ENCODE results near the gene EIF3B. TPM values are rescaled to one million over a fixed set of nuclear protein-coding genes. Genes with fewer than 3 reads are reported as not detected.
"Not testable (repeated sequence)": the region's sequence is repeated elsewhere in the genome, so short reads cannot be mapped to it uniquely, and the experiment has no call there.

EIF3B gene
- total and polyA plus RNA-seq, 10 donors, result 78.1 to 150 (median 110) TPM

DNA sequence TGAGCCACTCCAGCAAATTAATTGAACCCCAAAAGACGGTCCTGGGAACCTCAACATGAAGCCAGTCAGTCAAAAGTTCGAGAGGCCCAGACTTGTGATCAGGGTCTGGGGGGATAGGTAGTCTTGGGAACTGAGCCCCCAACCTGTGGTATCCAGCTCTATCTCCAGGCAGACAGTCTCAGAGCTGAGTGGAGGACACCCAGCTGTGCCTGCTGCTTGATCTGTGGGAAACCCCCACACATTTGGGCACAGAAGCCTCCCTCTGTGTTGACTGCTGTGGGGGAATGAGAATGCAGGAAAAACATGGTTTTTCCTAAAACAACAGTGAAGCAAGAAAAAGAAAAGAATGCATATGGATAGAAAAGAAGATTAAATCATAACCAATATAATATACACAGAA, 24.1 kb upstream of the EIF3B start:
- H3K9me3 ChIP-seq, result no peaks in the 10 kb centered on the region
- intact Hi-C loops (cut with DNase I; ENCODE audit: low total_unique reads), result no loop called here
- H3K36me3 ChIP-seq, result no peaks in the 10 kb centered on the region
- no peaks in the 10 kb centered on the region for H3K27me3 ChIP-seq (replicated peaks in 1 of 7)
- TF ChIP-seq, protein P1, sequence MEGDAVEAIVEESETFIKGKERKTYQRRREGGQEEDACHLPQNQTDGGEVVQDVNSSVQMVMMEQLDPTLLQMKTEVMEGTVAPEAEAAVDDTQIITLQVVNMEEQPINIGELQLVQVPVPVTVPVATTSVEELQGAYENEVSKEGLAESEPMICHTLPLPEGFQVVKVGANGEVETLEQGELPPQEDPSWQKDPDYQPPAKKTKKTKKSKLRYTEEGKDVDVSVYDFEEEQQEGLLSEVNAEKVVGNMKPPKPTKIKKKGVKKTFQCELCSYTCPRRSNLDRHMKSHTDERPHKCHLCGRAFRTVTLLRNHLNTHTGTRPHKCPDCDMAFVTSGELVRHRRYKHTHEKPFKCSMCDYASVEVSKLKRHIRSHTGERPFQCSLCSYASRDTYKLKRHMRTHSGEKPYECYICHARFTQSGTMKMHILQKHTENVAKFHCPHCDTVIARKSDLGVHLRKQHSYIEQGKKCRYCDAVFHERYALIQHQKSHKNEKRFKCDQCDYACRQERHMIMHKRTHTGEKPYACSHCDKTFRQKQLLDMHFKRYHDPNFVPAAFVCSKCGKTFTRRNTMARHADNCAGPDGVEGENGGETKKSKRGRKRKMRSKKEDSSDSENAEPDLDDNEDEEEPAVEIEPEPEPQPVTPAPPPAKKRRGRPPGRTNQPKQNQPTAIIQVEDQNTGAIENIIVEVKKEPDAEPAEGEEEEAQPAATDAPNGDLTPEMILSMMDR (IDR thresholded peaks at IDR 0.05 in 8 of 11, conservative IDR thresholded peaks at IDR 0.05 in 3 of 11), result no peak
- TF ChIP-seq POLR2A (IDR thresholded peaks at IDR 0.05), result no peak
- no peak for TF ChIP-seq POLR2AphosphoS5 (IDR thresholded peaks at IDR 0.05)
- DNase-seq, result no peak
- H3K27ac ChIP-seq, result no peak overlapping the region
- 77 to 96% (median 89%) methylated on average over 2 of the region's 2 CpGs for WGBS, 5 donors
- H3K4me3 ChIP-seq, result no peak overlapping the region
- peaks cover 0 to 4% (median 0%) of the 10 kb centered on the region in 6 donors for H3K4me1 ChIP-seq

DNA sequence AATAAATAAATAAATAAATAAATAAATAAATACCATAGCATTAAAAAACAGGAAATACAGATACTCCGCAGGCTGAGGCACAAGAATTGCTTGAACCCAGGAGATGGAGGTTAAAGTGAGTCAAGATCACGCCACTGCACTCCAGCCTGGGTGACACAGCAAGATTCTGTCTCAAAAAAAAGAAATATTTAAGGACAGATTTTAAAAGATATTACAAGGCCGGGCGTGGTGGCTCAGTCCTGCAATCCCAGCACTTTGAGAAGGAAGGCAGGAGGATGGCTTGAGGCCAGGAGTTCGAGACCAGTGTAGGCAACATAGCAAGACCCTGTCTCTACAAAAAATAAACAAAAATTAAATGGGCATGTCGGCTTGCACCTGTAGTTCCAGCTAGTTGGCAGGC, 22.9 kb upstream of the EIF3B start:
- intact Hi-C loops (cut with DNase I; ENCODE audit: low total_unique reads), result no loop called here
- Histone ChIP-seq H3K4me1 (no peaks in the 10 kb centered on the region), H3K9me3 (no peaks in the 10 kb centered on the region), H3K4me3 (no peak overlapping the region), H3K36me3 (no peaks in the 10 kb centered on the region), H3K27ac (no peak overlapping the region), H3K27me3 (replicated peaks in 1 of 7) (no peaks in the 10 kb centered on the region)
- 84 to 95% (median 90%) methylated on average over 6 of the region's 6 CpGs for WGBS, 5 donors
- no peak for TF ChIP-seq POLR2A (IDR thresholded peaks at IDR 0.05)
- no peak for TF ChIP-seq POLR2AphosphoS5 (IDR thresholded peaks at IDR 0.05)
- TF ChIP-seq, protein P1 (IDR thresholded peaks at IDR 0.05 in 8 of 11, conservative IDR thresholded peaks at IDR 0.05 in 3 of 11), result no peak
- DNase-seq, result no peak

DNA sequence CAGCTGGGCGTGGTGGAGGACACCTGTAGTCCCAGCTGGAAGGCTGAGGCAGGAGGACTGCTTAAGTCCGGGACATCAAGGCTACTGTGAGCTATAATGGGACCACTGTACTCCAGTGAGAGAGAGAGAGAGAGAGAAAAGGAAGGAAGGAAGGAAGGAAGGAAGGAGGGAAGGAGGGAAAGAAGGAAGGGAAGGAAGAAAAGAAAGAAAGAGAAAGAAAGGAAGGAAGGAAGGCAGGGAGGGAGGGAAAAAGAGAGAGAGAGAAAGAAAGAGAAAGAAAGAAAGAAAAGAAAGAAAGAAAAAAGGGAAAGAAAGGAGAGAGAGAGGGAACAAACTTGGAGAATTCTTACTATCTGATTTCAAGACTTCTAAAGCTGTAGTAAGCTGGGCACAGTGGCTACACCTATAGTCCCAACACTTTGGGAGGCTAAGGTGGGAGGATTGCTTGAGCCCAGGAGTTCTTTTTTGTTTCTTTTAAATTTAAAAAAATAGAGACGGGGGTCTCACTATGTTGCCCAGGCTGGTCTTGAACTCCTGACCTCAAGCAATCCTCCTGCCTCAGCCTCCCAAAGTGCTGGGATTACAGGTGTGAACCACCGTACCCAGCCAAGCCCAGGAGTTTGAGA, 21.9 kb upstream of the EIF3B start:
- intact Hi-C loops (cut with DNase I; ENCODE audit: low total_unique reads); H3K27me3 ChIP-seq (replicated peaks in 1 of 7); H3K36me3 ChIP-seq; DNase-seq; H3K9me3 ChIP-seq; H3K4me1 ChIP-seq; H3K4me3 ChIP-seq; H3K27ac ChIP-seq: not testable (repeated sequence)
- 79 to 91% (median 89%) methylated on average over 4 of the region's 4 CpGs for WGBS, 5 donors

DNA sequence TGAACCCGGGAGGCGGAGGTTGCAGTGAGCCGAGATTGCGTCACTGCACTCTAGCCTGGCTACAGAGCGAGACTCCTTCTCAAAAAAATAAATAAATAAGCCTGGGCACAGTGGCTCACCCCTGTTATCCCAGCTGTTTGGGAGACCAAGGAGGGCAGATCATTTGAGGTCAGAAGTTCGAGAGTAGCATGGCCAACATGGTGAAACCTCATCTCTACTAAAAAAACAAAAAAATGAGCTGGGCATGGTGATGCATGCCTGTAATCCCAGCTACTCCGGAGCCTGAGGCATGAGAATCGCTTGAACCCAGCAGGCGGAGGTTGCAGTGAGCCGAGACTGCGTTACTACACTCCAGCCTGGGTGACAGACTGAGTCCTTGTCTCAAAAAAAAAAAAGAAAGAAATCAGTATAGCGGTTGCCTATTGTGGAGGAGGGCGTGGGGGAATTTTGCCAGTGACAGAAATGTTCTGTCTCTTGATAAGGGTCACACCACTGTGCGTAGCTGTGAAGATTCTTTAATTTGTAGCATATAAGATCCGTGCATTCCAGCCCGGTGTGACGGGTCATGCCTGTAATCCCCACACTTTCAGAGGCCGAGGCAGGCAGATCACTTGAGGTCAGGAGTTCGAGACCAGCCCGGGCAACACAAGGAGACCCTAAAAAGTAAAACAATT, 17.9 kb upstream of the EIF3B start:
- H3K9me3 ChIP-seq, result no peaks in the 10 kb centered on the region
- 89 to 95% (median 94%) methylated on average over 20 of the region's 20 CpGs for WGBS, 5 donors
- TF ChIP-seq POLR2A (IDR thresholded peaks at IDR 0.05) (no peak), POLR2AphosphoS5 (IDR thresholded peaks at IDR 0.05) (no peak)
- TF ChIP-seq, protein P1 (IDR thresholded peaks at IDR 0.05 in 8 of 11, conservative IDR thresholded peaks at IDR 0.05 in 3 of 11), result no peak
- no peak overlapping the region for H3K4me3 ChIP-seq
- no peaks in the 10 kb centered on the region for H3K36me3 ChIP-seq
- no peak for DNase-seq
- H3K4me1 ChIP-seq, result no peaks in the 10 kb centered on the region
- no peak overlapping the region for H3K27ac ChIP-seq
- H3K27me3 ChIP-seq (replicated peaks in 1 of 7), result no peaks in the 10 kb centered on the region
- intact Hi-C loops (cut with DNase I; ENCODE audit: low total_unique reads), result no loop called here

DNA sequence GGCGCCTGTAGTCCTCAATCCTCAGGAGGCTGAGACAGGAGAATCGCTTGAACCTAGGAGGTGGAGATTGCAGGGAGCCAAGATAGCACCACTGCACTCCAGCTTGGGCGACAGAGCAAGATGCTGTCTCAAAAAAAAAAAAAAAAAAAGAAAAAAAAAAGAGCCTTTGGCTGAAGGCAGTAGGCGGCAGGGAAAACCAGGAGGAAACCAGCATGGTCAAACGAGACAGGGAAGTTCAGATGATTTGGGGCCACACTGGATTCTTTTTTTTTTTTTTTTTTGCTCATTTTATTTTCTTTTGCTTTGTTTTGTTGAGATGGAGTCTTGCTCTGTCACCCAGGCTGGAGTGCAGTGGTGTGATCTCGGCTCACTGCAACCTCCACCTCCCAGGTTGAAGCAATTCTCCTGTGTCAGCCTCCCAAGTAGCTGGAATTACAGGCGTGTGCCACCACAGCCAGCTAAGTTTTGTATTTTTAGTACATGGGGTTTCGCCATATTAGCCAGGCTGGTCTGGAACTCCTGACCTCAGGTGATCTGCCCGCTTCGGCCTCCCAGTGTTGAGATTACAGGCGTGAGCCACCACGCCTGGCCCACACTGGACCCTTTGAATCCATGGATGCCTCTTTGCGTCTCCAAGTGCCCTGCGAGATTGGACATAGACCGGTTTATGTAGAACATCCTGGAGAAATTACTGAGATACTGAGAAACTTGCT, 7.1 kb upstream of the EIF3B start:
- WGBS, 5 donors, result 75 to 86% (median 80%) methylated on average over 15 of the region's 15 CpGs
- H3K27me3 ChIP-seq (replicated peaks in 1 of 7); H3K36me3 ChIP-seq; DNase-seq; H3K9me3 ChIP-seq: not testable (repeated sequence)
- Histone ChIP-seq H3K4me3 (peak overlapping the region in 1 of 8 donors; percentile 23), H3K27ac (peak overlapping the region in 6 of 8 donors; percentile 39 to 80 (median 72)), H3K4me1 (peaks cover 0 to 15% (median 8%) of the 10 kb centered on the region in 6 donors)
- intact Hi-C loops (cut with DNase I; ENCODE audit: low total_unique reads), result loop anchor here (5.0 kb wide), 1 partner anchor 770 kb away; no protein-coding TSS in a partner anchor

Measured in spleen (tissue), 11 donors.